HG03432 (cell line): ENCODE results near the gene GTF3C1.

ENCODE experiments used
- ATAC-seq: cut with Tn5 transposase; IDR thresholded peaks from one replicate; pipeline ENCODE4 v1.9.1; 2021; ENCODE audit warnings: mild to moderate bottlenecking, moderate library complexity; ENCODE audit not compliant: unreplicated experiment

GTF3C1 gene

GRCh38 chr16:27491894-27492587 lies 57.7 kb downstream of the GTF3C1 start:
- ATAC-seq = no peak

GRCh38 chr16:27489906-27490305 lies 59.8 kb downstream of the GTF3C1 start:
- no peak for ATAC-seq

GRCh38 chr16:27489421-27489820 lies 60.3 kb downstream of the GTF3C1 start:
- no peak for ATAC-seq

GRCh38 chr16:27486760-27487159 lies 63.0 kb downstream of the GTF3C1 start:
- no peak for ATAC-seq

- no peak for ATAC-seq
These were observed 63.4 kb downstream of the GTF3C1 start for GRCh38 chr16:27486344-27486743.

GRCh38 chr16:27485811-27486210 lies 63.9 kb downstream of the GTF3C1 start:
- no peak for ATAC-seq

- ATAC-seq = no peak
These were observed 64.6 kb downstream of the GTF3C1 start for GRCh38 chr16:27485126-27485525.

- ATAC-seq = no peak
These were observed 66.1 kb downstream of the GTF3C1 start for GRCh38 chr16:27483624-27484023.

GRCh38 chr16:27483088-27483437 lies 66.7 kb downstream of the GTF3C1 start:
- ATAC-seq = no peak

- ATAC-seq = no peak
These were observed 67.2 kb downstream of the GTF3C1 start for GRCh38 chr16:27482397-27483087.

- no peak for ATAC-seq
These were observed 68.3 kb downstream of the GTF3C1 start for GRCh38 chr16:27481282-27481934.

GRCh38 chr16:27480761-27481160 lies 69.0 kb downstream of the GTF3C1 start:
- ATAC-seq = no peak

- ATAC-seq = no peak
These were observed 73.5 kb downstream of the GTF3C1 start for GRCh38 chr16:27476240-27476639.

GRCh38 chr16:27475561-27475960 lies 74.2 kb downstream of the GTF3C1 start:
- no peak for ATAC-seq

- no peak for ATAC-seq
These were observed 74.8 kb downstream of the GTF3C1 start for GRCh38 chr16:27474921-27475320.

- no peak for ATAC-seq
These were observed 75.7 kb downstream of the GTF3C1 start for GRCh38 chr16:27474041-27474440.

- no peak for ATAC-seq
These were observed 76.4 kb downstream of the GTF3C1 start for GRCh38 chr16:27473101-27473900.

- ATAC-seq = no peak
These were observed 77.4 kb downstream of the GTF3C1 start for GRCh38 chr16:27472091-27473020.

GRCh38 chr16:27471661-27472060 lies 78.1 kb downstream of the GTF3C1 start:
- ATAC-seq = no peak
